Measurements from ENCODE around the gene NSUN4.
"Not testable (repeated sequence)": the region's sequence is repeated elsewhere in the genome, so short reads cannot be mapped to it uniquely, and the experiment has no call there.

The NSUN4 gene

DNA sequence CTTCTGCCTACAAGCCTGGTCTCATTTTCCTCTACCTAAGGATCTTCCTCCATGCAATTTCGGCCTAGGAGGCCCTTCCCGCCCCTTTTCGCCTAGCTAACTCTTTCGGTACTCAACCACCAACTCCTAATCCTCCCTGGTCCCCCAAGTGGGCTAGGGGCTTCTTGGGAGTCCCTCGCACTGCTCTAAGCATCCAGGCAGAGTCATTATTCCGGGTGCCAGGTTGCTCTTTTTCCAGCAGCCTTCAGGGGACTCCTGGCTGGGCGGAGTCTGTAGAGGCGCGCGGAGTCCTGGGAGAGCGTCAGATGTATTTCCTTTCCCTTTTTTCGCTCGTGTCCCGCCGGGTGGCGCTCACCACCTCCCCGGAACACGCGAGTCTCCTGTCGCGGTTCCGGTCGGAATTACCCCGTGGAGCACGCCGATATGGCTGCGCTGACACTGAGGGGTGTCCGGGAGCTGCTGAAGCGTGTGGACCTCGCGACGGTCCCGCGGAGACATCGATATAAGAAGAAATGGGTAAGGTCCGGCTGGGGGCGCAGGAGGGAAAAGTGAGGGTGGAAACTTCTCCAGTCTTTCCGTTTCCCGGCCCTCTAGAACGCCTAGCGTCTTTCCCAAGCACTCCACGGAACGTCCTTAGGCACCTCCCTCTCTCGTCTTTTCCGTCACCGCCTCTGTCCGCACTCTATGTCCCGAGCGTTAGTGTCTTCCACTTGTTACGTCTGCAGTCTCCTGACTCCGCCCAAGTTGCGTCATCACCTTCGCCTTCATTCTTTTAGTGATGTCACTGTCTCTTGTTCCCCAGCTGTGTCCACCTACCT, at the start of gene NSUN4:
NSUN4 (plus strand) TSS at position 404 of the 818 bp plus-strand sequence; CDS start at position 424, 20 bp downstream.
- DNase-seq, result peak; percentile 93

DNA sequence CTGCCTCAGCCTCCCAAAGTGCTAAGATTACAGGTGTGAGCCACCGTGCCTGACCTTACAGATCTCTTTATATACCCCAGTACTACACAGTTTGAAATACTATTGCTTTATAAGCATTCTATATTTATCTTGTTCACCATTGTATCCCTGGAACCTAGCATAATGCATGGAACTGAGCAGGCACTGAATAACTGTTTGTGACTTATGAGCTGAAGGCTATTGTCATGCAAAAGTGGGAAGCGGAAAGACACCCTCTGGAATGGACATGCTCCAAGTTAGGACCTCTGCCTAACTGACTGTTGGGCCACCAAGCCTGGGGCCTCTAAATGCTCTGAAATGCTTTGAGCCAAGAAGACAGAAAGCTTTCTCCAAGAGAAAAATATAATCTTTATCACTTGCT, 45.3 kb upstream of the NSUN4 start:
- DNase-seq, result no peak

DNA sequence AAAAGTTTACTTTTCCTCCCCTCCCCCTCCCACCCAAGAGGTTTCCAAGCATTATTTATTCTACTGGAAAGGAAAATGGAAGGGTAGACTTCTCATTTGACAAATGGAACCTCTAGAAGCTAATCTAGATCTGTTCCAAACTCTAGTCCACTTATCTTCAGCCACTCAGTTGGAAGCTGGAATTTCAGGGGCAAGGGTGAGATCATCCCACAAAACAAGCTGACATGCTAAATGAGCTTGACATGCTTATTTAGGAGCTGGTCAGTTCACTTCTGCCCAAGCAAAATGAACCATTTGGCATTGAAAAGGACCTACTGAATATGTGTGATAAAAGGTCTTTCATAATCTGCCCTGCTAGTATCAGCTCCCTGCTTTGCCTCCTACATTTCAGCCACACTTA, 42.2 kb upstream of the NSUN4 start:
- DNase-seq, result no peak

DNA sequence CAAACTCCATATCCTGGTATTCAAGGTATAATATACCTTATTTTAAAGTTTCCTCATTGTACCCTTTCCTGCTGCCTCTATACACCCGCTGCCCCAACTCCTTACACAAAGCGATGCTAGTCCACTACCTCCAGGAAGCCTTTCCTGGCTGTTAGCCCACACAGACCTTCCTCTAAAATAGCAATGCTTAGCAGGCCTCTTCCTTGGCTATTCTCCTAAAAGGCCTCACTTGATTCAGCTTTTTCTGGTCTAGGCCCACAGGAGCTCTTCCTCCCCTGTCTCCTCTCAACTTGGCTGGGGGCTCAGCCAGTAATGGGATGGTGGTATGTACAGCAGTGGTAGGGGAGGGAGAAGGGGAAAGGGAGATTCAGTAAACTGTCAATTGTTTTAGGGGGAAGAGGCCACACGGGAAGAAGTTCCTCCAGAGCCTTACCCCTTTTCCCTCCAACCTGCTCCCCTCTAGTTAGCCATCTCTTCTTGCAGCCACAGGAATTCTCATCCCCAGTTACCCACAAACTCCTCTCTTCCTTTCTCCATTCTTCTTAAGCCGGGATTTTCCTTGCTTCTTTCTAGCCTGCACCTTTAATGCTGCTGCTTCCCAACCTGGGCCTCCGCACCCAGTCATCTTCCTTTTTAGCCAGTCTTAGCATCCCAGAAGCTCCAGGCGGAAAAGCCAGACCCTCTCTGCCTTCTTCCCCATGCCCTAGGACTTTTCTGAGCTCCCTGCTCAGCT, 39.8 kb upstream of the NSUN4 start:
- DNase-seq, result no peak

- DNase-seq, result no peak
These were observed 39.2 kb upstream of the NSUN4 start for GRCh38 chr1:46301406-46301807.

- peak; percentile 37 for DNase-seq
These were observed 38.6 kb upstream of the NSUN4 start for GRCh38 chr1:46301808-46302640.

- no peak for DNase-seq
These were observed 38.0 kb upstream of the NSUN4 start for GRCh38 chr1:46302641-46303037.

GRCh38 chr1:46303038-46303871, 37.4 kb upstream of the NSUN4 start, which contains the start of the genes LRRC41 and UQCRH:
TSS of gene LRRC41 (minus strand) at chr1:46303616. CDS start at chr1:46303322, 294 bp downstream.
TSS of gene UQCRH (plus strand) at chr1:46303698. CDS start at chr1:46303767, 69 bp downstream.
- DNase-seq, result peak; percentile 89

DNA sequence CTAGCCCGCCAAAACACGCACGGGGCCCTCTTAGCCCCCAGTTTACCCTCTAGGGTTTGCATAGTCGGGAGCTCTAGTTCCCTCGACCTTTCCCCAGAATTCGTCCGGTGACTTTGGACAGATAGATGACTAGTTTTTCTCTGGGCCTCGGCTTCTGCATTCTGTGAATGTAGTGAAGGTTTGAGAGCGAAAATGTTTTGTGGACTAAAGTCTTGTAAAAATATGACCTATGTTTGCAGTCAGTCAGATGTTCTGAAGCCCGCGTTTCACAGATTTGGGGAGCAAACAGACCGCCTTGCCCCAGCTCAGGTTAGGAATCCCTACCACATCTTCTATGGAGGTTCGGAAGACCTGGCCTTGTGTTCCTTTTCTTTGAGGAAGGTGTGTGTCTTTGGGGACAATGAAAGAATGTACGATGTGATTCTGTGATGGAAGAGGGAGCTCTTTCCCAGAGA, 36.7 kb upstream of the NSUN4 start:
- no peak for DNase-seq

DNA sequence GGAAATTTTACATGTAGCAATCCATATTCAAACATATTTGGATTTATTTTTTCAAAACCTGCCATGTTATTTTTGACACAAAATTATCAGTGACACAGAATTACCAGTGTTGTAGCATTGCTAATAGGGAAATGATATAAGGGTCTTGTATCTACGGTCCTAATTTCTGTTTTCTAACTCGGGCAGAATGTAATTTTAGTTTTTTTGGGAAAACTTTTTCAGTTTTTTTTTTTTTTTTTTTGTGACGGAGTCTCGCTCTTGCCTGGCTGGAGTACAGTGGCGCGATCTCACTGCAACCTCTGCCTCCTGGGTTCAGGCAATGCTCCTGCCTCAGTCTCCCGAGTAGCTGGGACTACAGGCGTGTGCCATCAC, 34.5 kb upstream of the NSUN4 start:
- DNase-seq, result no peak

GRCh38 chr1:46309401-46310159, 31.0 kb upstream of the NSUN4 start:
- no peak for DNase-seq

- no peak for DNase-seq
These were observed 30.3 kb upstream of the NSUN4 start for GRCh38 chr1:46310321-46310720.

- DNase-seq, result no peak
These were observed 24.8 kb upstream of the NSUN4 start for GRCh38 chr1:46315669-46316403.

DNA sequence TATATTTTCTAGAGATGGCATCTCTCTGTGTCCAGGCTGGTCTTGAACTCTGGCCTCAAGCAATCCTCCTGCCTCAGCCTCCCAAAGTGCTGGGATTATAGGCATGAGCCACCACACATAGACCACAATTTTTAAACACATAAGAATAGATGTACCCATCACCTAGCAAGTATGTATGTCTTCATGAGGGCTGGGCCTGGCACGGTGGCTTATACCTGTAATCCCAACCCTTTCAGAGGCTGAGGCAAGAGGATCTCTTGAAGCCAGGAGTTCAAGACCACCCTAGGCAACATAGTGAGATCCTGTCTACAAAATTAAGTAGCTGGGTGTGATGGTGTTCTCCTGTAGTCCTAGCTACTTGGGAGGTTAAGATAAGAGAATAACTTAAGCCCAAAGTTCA, 23.3 kb upstream of the NSUN4 start:
- no peak for DNase-seq

GRCh38 chr1:46319301-46319700, 21.3 kb upstream of the NSUN4 start:
- not testable (repeated sequence) for DNase-seq

DNA sequence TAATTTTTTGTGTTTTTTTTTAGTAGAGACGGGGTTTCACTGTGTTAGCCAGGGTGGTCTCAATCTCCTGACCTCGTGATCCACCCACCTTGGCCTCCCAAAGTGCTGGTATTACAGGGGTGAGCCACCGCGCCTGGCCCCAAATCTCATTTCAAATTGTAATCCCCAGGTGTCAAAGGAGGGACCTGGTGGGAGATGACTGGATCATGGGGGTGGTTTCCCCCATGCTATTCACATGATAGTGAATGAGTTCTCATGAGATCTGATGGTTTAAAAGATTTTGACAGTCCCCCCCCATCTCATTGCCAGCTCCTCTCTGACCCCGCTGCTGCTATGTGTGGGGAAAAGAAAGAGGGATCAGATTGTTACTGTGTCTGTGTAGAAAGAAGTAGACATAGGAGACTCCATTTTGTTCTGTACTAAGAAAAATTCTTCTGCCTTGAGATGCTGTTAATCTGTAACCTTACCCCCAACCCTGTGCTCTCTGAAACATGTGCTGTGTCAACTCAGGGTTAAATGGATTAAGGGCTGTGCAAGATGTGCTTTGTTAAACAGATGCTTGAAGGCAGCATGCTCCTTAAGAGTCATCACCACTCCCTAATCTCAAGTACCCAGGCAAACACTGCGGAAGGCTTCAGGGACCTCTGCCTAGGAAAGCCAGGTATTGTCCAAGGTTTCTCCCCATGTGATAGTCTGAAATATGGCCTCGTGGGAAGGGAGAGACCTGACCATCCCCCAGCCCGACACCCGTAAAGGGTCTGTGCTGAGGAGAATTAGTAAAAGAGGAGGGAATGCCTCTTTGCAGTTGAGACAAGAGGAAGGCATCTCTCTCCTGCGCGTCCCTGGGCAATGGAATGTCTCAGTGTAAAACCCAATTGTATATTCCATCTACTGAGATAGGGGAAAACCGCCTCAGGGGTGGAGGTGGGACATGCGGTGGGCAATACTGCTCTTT, 20.4 kb upstream of the NSUN4 start:
- not testable (repeated sequence) for DNase-seq

DNA sequence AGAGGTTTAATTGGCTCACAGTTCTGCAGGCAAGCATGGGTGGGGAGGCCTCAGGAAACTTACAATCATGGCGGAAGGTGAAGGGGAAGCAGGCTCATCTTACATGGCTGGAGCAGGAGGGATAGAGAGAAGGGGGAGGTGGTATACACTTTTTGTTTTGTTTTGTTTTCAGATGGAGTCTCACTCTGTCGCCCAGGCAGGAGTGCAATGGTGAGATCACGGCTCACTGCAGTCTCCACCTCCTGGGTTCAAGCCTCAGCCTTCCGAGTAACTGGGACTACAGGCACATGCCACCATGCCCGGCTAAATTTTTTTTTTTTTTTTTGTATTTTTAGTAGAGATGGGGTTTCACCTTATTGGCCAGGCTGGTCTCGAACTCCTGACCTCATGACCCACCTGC, 18.4 kb upstream of the NSUN4 start:
- DNase-seq, result not testable (repeated sequence)

DNA sequence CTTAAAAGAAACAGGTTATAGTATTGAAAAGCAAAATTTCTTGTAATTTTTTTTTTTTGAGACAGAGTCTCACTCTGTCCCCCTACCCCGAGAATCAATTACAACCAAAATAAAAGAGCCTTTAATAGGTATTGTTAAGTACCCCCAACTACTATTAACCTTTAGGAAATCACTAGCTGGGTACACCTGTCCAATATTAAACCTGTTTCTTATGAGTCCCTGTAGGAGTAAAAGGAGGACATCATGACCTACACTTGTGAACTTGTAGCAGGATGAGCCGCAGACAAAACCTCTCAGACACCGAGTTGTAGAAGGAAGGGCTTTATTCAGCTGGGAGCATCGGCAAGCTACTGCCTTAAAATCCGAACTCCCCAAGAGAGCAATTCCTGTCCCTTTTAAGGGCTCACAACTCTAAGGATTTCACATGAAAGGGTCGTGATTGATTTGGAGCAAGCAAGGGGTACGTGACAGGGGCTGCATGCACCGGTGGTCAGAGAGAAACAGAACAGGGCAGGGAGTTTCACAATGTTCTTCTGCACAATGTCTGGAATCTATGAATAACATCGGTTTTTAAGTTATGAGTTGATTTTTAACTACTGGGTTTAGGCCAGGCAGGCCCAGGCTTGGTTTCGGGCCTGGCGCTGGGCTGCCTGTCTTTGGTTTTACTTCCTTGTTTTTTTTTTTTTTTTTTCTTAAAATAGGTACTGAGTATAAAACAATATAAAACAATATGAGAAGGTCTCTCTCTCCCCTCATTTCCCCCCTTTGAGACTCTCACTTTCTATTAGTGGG, 15.1 kb upstream of the NSUN4 start:
- not testable (repeated sequence) for DNase-seq

All from NCI-H2171 (cell line).